ENCODE data around the gene NCOA7. TPM values are rescaled to one million over a fixed set of nuclear protein-coding genes. Genes with fewer than 3 reads are reported as not detected.

NCOA7 gene
- total and polyA plus RNA-seq, 9 of the 15 experiments (the other 6 are each of a cell fraction or from before 2014, with no cell fraction given), result 5.8 to 14.6 (median 9.3) TPM

GRCh38 chr6:125779924-125780539, 10.7 kb upstream of the NCOA7 start (continued):
- TF ChIP-seq CHD4 (IDR thresholded peaks at IDR 0.05; ENCODE audit: insufficient read depth, insufficient replicate concordance, low read depth, low read length, poor library complexity, severe bottlenecking), result no peak
- TF ChIP-seq ZNF589 (CRISPR knock-in tag; IDR thresholded peaks at IDR 0.05; ENCODE audit: low read depth), result no peak
- TF ChIP-seq RCOR1 (IDR thresholded peaks at IDR 0.05; ENCODE audit: borderline replicate concordance in 1 of 2, low read depth in 2 of 2, low read length in 2 of 2), result peak in 1 of 2 experiments; percentile 18; a peak in 1 of 4 replicates
- no peak for TF ChIP-seq BHLHE40 (IDR thresholded peaks at IDR 0.05; ENCODE audit: low read length)
- no peak for TF ChIP-seq KLF1 (tag; IDR thresholded peaks at IDR 0.05)
- TF ChIP-seq TAF9B (IDR thresholded peaks at IDR 0.05; ENCODE audit: partially characterized antibody), result no peak
- peak; percentile 52 to 58; a peak in 2 of 4 replicates for TF ChIP-seq MLLT1 (IDR thresholded peaks at IDR 0.05)
- no peak for TF ChIP-seq SRSF9 (IDR thresholded peaks at IDR 0.05; ENCODE audit: borderline replicate concordance, low read depth, low read length)
- TF ChIP-seq NONO (IDR thresholded peaks at IDR 0.05; ENCODE audit: low read depth in 2 of 2, low read length in 1 of 2), result peak in 1 of 2 experiments; percentile 72; a peak in 2 of 4 replicates
- TF ChIP-seq ILK (tag; IDR thresholded peaks at IDR 0.05; ENCODE audit: borderline replicate concordance, low read depth), result no peak
- TF ChIP-seq MIER1 (IDR thresholded peaks at IDR 0.05; ENCODE audit: low read depth), result 0 out of 2 replicates have a peak, but pooled peaks have one; percentile 15
- TF ChIP-seq HMG20B (CRISPR knock-in tag; IDR thresholded peaks at IDR 0.05), result no peak
- TF ChIP-seq ATF1 (CRISPR knock-in tag; IDR thresholded peaks at IDR 0.05), result no peak
- TF ChIP-seq ATF1 (tag; IDR thresholded peaks at IDR 0.05), result no peak
- no peak for TF ChIP-seq NFXL1 (CRISPR knock-in tag; IDR thresholded peaks at IDR 0.05)
- no peak for TF ChIP-seq GATA2 (CRISPR knock-in tag; IDR thresholded peaks at IDR 0.05)
- no peak for TF ChIP-seq PHTF2 (CRISPR knock-in tag; IDR thresholded peaks at IDR 0.05)
- peak in 1 of 3 experiments; percentile 18 for TF ChIP-seq YY1 (IDR thresholded peaks at IDR 0.05; ENCODE audit: borderline replicate concordance in 1 of 3, control insufficient read depth in 1 of 3, extremely low read depth in 1 of 3, insufficient read depth in 3 of 3, insufficient read length in 1 of 3, insufficient replicate concordance in 2 of 3, low read depth in 1 of 3, low read length in 2 of 3)
- TF ChIP-seq MEF2D (tag; conservative IDR thresholded peaks at IDR 0.05; ENCODE audit: low read depth), result 0 out of 2 replicates have a peak, but pooled peaks have one; percentile 38
- TF ChIP-seq NELFE (IDR thresholded peaks at IDR 0.05; ENCODE audit: insufficient read depth, insufficient read length), result no peak
- TF ChIP-seq ZNF436 (CRISPR knock-in tag; IDR thresholded peaks at IDR 0.05), result no peak
- TF ChIP-seq HES1 (IDR thresholded peaks at IDR 0.05; ENCODE audit: low read depth), result no peak
- 0 out of 2 replicates have a peak, but pooled peaks have one; percentile 11 for TF ChIP-seq JUN (IDR thresholded peaks at IDR 0.05; ENCODE audit: borderline replicate concordance, low read depth, low read length)
- TF ChIP-seq JUN (CRISPR knock-in tag; IDR thresholded peaks at IDR 0.05; ENCODE audit: borderline replicate concordance), result no peak
- no peak for TF ChIP-seq ZNF717 (CRISPR knock-in tag; IDR thresholded peaks at IDR 0.05)
- peak; percentile 46; the same call in 1 of the 2 replicates for TF ChIP-seq ESRRA (IDR thresholded peaks at IDR 0.05; ENCODE audit: borderline replicate concordance, low read depth)
- TF ChIP-seq TCF7 (IDR thresholded peaks at IDR 0.05; ENCODE audit: borderline replicate concordance), result no peak
